ENCODE measurements around the gene ZNF668. TPM values are rescaled to one million over a fixed set of nuclear protein-coding genes. Genes with fewer than 3 reads are reported as not detected.
A peak's percentile ranks its signal among the peaks of the same experiment; 100 is the strongest.

ZNF668 gene
- total RNA-seq (2014; rRNA removed; shearing (Covaris generic)) (13.1 and 20.6 TPM in 2 replicates), polyA plus RNA-seq (2016; fragmentation: Nextera tagmentation; extraction: Ambion mirVana) (6.2 and 6.5 TPM in 2 replicates)
- long read RNA-seq, transcript ZNF668-201 (3 exons, 2,762 nt), result major isoform, 11 of 14 reads
- long read RNA-seq, partial matches to known transcripts, result 1 of 14 reads
- long read RNA-seq, other reads (novel, unspliced or antisense), result 1 of 14 reads

GRCh38 chr16:31073970-31074813 lies at the start of gene ZNF668, which contains the start of gene ZNF646:
Gene ZNF668, minus strand, starts transcription at chr16:31074240. Its CDS starts 9,781 bp downstream, at chr16:31064459.
Gene ZNF646, plus strand, starts transcription at chr16:31074422. Its CDS starts 1,903 bp downstream, at chr16:31076325.
- H3K4me1 Mint-ChIP-seq, result peaks cover 19% of the 10 kb centered on the region
- peak; percentile 68; the same call in 1 of the 2 replicates for TF ChIP-seq POLR2AphosphoS5 (IDR thresholded peaks at IDR 0.05; ENCODE audit: low read depth)
- TF ChIP-seq ETS1 (IDR thresholded peaks at IDR 0.05), result peak; percentile 88
- TF ChIP-seq CTCF (conservative IDR thresholded peaks at IDR 0.05; ENCODE audit: low read depth in 2 of 2), result no peak
- TF ChIP-seq REST (IDR thresholded peaks at IDR 0.05; ENCODE audit: unreplicated experiment), result no peak
- no peak for TF ChIP-seq EZH2 (IDR thresholded peaks at IDR 0.05; ENCODE audit: low read depth, unreplicated experiment)
- no peak for TF ChIP-seq EZH2phosphoT487 (IDR thresholded peaks at IDR 0.05; ENCODE audit: unreplicated experiment)
- TF ChIP-seq ZNF462 (CRISPR knock-in tag; IDR thresholded peaks at IDR 0.05), result no peak
- no peak for TF ChIP-seq ZNF114 (CRISPR knock-in tag; IDR thresholded peaks at IDR 0.05)
- peak; percentile 89 for TF ChIP-seq CREB1 (CRISPR knock-in tag; IDR thresholded peaks at IDR 0.05; ENCODE audit: low read depth)
- TF ChIP-seq ZNF331 (CRISPR knock-in tag; IDR thresholded peaks at IDR 0.05; ENCODE audit: low read depth), result no peak
- no peaks in the 10 kb centered on the region; the same call in 2 of the 3 replicates for H3K9me3 Mint-ChIP-seq
- Histone ChIP-seq H3K4me1 (ENCODE audit: insufficient read depth) (peaks cover 14% of the 10 kb centered on the region), H3K36me3 (ENCODE audit: insufficient read depth) (peaks cover 7% of the 10 kb centered on the region; the same call in 1 of the 2 replicates), H3K27me3 (ENCODE audit: insufficient read depth) (no peaks in the 10 kb centered on the region), H3K9me2 (ENCODE audit: insufficient read depth) (no peaks in the 10 kb centered on the region), H3K4me2 (peak within 1 kb of the TSS; percentile 86), H3F3A (replicated peaks; ENCODE audit: low read depth) (no peaks in the 10 kb centered on the region), H2AFZ (peak within 1 kb of the TSS; percentile 98), H3K79me2 (replicated peaks; ENCODE audit: insufficient read depth) (peaks cover 58% of the 10 kb centered on the region), H3K4me3 (peak within 1 kb of the TSS; percentile 90), H4K20me1 (replicated peaks; ENCODE audit: insufficient read depth) (no peaks in the 10 kb centered on the region; the same call in 1 of the 2 replicates), H3K27ac (ENCODE audit: low read depth) (peak within 1 kb of the TSS; percentile 96)
- H3K36me3 Mint-ChIP-seq (ENCODE audit: low read depth), result peaks cover 31% of the 10 kb centered on the region
- H3K27me3 Mint-ChIP-seq (ENCODE audit: insufficient read depth, low read depth, poor library complexity), result peaks cover 8% of the 10 kb centered on the region
- ATAC-seq (peak; percentile 81), DNase-seq (ENCODE audit: low spot score) (peak; percentile 100)
- H3K4me3 Mint-ChIP-seq, result peak within 1 kb of the TSS; percentile 99
- peak within 1 kb of the TSS; percentile 98 for H3K27ac Mint-ChIP-seq
